COR-L47 (cell line): Measurements from ENCODE around the gene DUOX1.
"Not testable (repeated sequence)": the region's sequence is repeated elsewhere in the genome, so short reads cannot be mapped to it uniquely, and the experiment has no call there.

Experiments used
- DNase-seq: peaks from one replicate; lab custom pipeline; 2025; lab: John Stamatoyannopoulos, UW

Gene DUOX1

GRCh38 chr15:45129651-45130129 is at the start of gene DUOX1, which contains the start of gene DUOXA1:
Gene DUOX1 (plus strand): TSS chr15:45129994. CDS start chr15:45131967, 1,973 bp downstream.
Gene DUOXA1 (minus strand): TSS chr15:45129879. CDS start chr15:45123014, 6,865 bp downstream.
- no peak for DNase-seq

DNA sequence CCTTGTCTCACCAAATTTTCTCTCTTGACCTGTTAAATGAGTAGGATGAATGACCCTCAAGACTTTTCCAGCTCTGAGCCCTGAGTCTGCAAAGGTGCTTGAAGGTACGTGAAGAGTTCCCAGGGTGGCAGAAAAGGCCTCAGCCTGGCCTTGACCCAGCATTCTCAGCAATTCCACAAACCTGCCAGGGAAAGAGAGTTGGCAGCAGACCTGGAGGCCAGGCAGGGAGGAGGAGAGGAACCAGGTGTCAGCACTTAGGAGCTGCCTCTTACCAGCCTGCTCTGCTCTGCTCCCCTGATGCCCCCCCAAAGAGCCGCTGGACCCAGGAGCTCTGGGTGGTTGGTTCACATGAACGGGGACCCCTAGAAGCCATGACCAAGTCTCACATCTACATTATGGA is 49.2 kb upstream of the DUOX1 start:
- not testable (repeated sequence) for DNase-seq

GRCh38 chr15:45082412-45082811 is 47.4 kb upstream of the DUOX1 start:
- not testable (repeated sequence) for DNase-seq

DNA sequence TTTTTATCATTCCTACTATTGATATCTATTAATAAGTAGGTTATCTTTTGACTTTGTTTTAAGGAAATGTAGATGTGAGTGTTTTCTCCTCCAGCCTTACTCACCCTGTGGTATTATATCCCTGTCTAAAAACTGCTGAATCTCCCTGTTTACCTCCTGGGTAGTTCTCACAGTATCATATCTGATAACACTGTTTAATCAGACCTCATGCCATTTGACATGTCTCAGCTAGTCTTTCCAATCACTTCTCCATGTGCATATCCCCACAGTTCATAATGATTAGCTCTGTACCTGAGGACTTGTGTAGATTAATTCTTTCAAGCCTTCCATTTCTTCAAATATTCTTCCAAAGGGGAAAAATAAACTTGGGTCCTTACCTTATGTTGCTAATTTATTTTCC is 46.6 kb upstream of the DUOX1 start:
- DNase-seq: no peak

DNA sequence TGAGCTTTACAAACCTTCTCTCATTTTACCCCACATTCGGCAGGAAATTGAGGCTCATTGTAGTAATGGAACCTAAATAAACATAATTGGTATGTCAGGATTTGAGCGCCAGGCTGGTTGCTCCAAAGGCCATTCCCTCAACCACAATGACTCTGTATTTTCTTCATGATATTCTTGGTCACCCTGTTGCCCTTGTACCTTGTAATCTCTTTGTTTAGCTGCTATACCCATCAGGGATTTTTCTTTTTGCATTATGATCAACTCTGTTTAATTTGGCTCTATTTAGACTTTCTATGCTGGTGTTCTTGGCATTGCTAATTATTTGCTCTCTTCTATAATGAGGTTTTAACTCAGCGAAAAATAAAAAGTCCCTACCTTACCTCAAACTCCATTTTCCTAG is 45.6 kb upstream of the DUOX1 start:
- DNase-seq: no peak

GRCh38 chr15:45087513-45087912 is 42.3 kb upstream of the DUOX1 start:
- no peak for DNase-seq

DNA sequence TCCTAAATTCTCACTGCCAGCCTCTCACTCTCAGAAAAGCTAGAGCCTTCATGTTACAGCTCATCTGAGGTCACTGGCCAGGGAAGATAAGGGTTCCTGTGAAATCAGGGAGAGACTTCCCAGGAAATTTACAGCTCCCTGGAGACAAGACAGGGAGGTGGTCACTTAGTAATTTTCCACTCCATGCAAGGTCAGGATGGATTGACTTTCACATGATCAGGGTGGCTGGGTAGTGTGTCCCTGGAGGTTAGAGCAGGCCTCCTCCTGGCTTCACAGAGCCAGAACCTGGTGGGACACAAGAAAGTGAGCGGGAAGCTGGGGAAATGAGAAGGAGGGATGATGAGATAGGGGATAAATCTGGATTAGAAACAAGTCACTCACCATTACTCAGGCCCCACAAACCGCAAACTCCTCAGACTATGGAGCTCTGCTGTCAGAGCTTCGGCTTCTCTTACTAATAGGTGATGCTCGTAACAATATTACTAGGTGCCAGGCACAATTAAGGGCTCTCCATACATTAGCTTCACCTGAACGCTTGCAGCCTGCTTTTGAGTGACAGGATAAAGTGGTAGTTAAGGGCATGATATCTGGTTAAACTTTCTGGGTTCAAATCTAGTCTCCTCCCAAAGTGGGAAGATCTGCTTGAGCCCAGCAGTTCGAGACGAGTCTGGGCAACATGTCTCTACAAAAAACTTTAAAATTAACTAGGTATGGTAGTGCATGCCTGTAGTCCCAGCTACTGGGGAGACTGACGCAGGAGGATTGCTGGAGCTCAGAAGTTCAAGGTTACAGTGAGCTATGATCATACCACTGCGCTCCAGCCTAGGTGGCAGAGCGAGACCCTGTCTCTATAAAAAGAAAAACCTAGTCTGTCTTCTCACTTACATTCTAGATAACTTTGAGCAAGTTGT is 40.7 kb upstream of the DUOX1 start:
- DNase-seq: no peak

DNA sequence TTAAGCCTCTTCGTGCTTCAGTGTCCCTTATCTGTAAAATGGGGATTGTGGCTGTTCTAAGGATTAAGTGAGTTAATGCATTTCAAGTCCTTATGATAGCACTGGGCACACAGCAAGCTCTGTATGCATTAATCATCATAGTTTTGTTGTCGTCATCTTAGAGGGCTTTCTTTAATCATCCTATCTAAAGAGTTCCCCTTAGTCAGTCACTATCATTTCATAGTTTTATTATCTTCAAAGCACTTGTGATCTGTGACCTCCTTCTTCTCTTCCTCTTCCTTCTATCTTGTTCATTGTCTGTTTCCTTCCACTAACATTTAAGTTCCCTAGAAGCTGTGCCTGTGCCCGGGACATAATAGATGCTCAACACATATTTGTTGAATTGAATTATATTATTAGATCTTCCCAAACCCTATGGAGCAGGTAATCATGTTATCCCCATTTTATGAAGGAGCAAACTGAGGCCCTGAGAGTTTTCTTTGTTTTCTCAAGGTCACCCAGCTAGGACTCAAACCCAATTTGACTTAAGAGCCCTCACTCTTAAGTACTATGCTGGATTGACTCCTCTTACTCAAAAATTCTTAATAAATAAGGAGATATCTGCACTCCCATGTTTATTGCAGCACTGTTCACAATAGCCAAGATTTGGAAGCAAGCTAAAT is 40.0 kb upstream of the DUOX1 start:
- no peak for DNase-seq

GRCh38 chr15:45091161-45091560 is 38.6 kb upstream of the DUOX1 start:
- no peak for DNase-seq

- DNase-seq: no peak
These were observed 38.2 kb upstream of the DUOX1 start for GRCh38 chr15:45091576-45091975.

- DNase-seq: no peak
These were observed 36.8 kb upstream of the DUOX1 start for GRCh38 chr15:45093013-45093412.

- DNase-seq: no peak
These were observed 36.0 kb upstream of the DUOX1 start for GRCh38 chr15:45093622-45094357.

GRCh38 chr15:45094358-45094730 is 35.5 kb upstream of the DUOX1 start:
- DNase-seq: no peak

DNA sequence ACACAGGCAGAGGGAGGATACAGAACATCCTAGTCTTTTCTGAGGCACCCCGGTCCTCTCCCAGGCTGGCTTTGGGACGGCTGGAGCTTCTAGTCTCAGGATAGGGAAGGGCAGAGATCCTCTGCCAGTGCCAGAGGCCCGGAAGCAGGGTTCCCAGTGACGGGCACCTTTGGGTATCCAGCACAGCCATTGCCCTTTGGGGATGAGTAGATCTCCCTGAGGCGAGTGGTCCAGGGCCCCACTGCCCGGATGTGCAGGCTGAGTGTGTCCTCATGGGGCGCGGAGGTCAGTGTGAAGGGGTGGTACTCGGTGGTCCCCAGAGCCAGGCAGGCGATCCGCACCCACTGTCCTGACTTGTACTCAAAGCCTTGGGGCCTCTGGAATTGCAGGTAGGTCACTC is 34.1 kb upstream of the DUOX1 start:
- DNase-seq: no peak

DNA sequence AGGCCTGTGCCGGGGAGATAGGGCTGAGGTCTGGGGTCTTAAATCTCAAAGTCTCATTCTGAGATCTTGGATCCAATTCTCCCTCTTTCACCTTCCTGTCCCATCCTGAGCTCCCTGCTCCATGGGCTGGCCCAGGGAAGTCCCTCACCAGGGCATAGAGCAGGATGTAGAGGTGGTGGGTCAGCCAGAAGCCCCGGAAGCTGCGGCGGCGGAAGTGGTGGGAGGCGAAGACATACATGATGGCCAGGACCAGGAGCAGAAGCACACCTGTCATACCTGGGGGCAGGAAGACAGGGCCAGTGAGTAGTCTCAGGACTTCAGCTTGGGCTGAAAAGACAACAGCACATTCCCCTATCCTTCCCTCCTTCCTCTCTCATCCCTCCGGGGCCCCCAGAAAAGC is 32.3 kb upstream of the DUOX1 start:
- no peak for DNase-seq

GRCh38 chr15:45099549-45100165 is 30.1 kb upstream of the DUOX1 start:
- no peak for DNase-seq

- DNase-seq: no peak
These were observed 28.7 kb upstream of the DUOX1 start for GRCh38 chr15:45100884-45101625.

GRCh38 chr15:45101749-45102148 is 28.0 kb upstream of the DUOX1 start:
- no peak for DNase-seq

DNA sequence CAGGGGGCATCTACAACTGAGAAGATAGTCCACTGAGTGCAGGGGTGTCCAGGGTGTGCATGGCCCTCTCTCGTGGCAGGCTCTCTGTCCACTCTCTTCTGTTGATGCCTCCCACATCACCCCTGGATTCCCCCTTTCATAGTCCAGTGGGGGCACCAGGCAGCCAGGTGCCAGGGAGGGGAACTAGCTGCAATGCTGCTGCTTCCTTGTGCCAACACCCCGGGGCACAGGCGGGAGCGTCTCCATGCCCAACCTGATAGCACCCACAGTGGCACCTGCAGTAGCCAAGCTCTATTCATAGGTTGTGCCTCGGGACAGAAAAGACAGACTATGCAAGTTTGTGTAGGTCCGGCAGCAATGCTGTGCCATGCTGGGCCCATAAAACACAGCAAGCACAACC is 27.6 kb upstream of the DUOX1 start:
- no peak for DNase-seq

GRCh38 chr15:45104170-45104569 is 25.6 kb upstream of the DUOX1 start:
- not testable (repeated sequence) for DNase-seq

GRCh38 chr15:45105586-45105985 is 24.2 kb upstream of the DUOX1 start:
- DNase-seq: no peak
